Ovary (tissue), 9 donors: ENCODE measurements around the gene ARHGAP10. TPM values are rescaled to one million over a fixed set of nuclear protein-coding genes. Genes with fewer than 3 reads are reported as not detected.
"Not testable (repeated sequence)": the region's sequence is repeated elsewhere in the genome, so short reads cannot be mapped to it uniquely, and the experiment has no call there.

Experiments
- DNase-seq, 5 donors: peaks; one replicate each; pipeline ENCODE4 v3.0.0-alpha.2; 2019 to 2020
- H3K27ac ChIP-seq, 2 donors: fragments of 200-600 bp; one replicate each; pipeline versions ENCODE4 v1.5.1 to v1.8.0; 2019 to 2022
- H3K27me3 ChIP-seq: fragments of 200-600 bp; one replicate; pipeline ENCODE4 v1.8.0; 2022
- H3K36me3 ChIP-seq: fragments of 200-600 bp; sonication (generic); one replicate; pipeline ENCODE4 v1.5.1; 2019
- H3K4me1 ChIP-seq: one replicate; pipeline ENCODE4 v1.8.1; 2013; ENCODE audit warnings: mild to moderate bottlenecking, moderate library complexity; ENCODE audit not compliant: insufficient read depth
- H3K4me3 ChIP-seq: fragments of 200-600 bp; sonication (generic); one replicate; pipeline ENCODE4 v1.5.1; 2017
- H3K9me3 ChIP-seq, 2 donors: fragments of 200-600 bp in 1 of 2; sonication (generic) in 1 of 2; one replicate each; pipeline versions ENCODE4 v1.5.1 to v1.8.1; 2013 to 2019; ENCODE audit warnings: mild to moderate bottlenecking in 1 of 2, moderate library complexity in 1 of 2
- EP300 ChIP-seq: sonication (generic); formaldehyde crosslinking; IDR thresholded peaks from one replicate; pipeline ENCODE4 v1.6.1; 2017; ENCODE audit warnings: antibody characterized with exemption
- POLR2A ChIP-seq: fragments of 450-650 bp; IDR thresholded peaks from one replicate; pipeline ENCODE4 v1.6.1; 2017; ENCODE audit warnings: antibody characterized with exemption, mild to moderate bottlenecking, moderate library complexity
- WGBS, 3 donors: extraction: QIAGEN DNeasy Blood & Tissue Kit in 1 of 3; methylation state at CpG; one replicate each; pipeline versions ENCODE4 v1.1.5 to v1.1.7; 2013 to 2017; 5-methylcytosine and 5-hydroxymethylcytosine counted together
- intact Hi-C, 4 donors: fragments of 100-400 bp; cut with DNase I; formaldehyde crosslinking; loops; one replicate each; pipeline versions ENCODE4 v1.11.0 to v1.15.1; 2022 to 2023
- polyA plus RNA-seq, 2 donors: library from polyadenylated mRNA; stranded (reverse); fragments of 200-250 nt in 1 of 2; fragments of 350-450 nt in 1 of 2; fragmentation: Illumina TruSeq in 1 of 2; extraction: RNeasy Lipid Tissue Mini Kit (QIAGEN cat#74804) in 1 of 2; gene quantifications; one replicate each; pipeline ENCODE4 v1.2.3, GENCODE V29; 2013 to 2014
- total RNA-seq, 7 donors: library from RNA; depleted of rRNA in 2 of 7; stranded (reverse); fragments of >200 nt in 2 of 7; fragmentation: NEBNext Ultra II Directional in 3 of 7; extraction: Animal tissue kit (Norgen Biotek cat#: 25700) in 3 of 7; gene quantifications; one replicate each; pipeline versions ENCODE4 v1.1.0 to v1.2.4, GENCODE V29; 2016 to 2023
- TF ChIP-seq, protein P1 (sequence below), 3 donors: fragments of 450-650 bp in 2 of 3; fragments of 200-600 bp in 1 of 3; IDR thresholded peaks; one replicate each; pipeline versions ENCODE4 v1.5.1 to v1.8.0; 2016 to 2022; ENCODE audit warnings: antibody characterized with exemption in 3 of 3, mild to moderate bottlenecking in 1 of 3
- donor health status: DM: no; HTN: no; CAD: no; lungs with moderate emphysema.
- donor health status: DM: no; HTN: no; CAD: no.
- donor health status: Bipolar disorder and iron deficiency.
- donor health status: DM: yes; HTN: yes; CAD: no.
- donor health status: DM: no; HTN: no; CAD: no.
- donor health status: DM: yes; HTN: yes; CAD: no.

ARHGAP10 gene
- total and polyA plus RNA-seq, 9 donors, result 37.1 to 76.7 (median 63.8) TPM

DNA sequence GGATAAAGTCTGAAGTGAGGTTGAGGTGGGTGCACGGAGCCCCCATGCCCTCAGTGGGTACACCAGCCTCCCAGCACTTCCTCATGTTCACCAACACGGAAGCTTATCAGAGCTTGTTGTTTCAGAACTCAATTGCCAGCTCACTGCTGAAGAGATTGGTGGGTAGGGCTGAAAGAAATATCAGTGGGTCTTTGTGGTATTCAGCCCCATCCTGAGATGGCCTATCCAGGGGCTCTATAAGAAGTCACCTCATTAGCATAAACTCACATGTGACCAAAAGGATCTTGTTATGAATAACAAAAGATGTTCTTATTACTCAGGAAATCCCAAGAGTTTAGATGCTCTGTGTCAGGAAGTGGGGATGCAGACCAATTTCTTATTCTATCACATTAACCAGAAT, 177.3 kb downstream of the ARHGAP10 start:
- TF ChIP-seq EP300 (no peak), POLR2A (no peak)
- TF ChIP-seq, protein P1, sequence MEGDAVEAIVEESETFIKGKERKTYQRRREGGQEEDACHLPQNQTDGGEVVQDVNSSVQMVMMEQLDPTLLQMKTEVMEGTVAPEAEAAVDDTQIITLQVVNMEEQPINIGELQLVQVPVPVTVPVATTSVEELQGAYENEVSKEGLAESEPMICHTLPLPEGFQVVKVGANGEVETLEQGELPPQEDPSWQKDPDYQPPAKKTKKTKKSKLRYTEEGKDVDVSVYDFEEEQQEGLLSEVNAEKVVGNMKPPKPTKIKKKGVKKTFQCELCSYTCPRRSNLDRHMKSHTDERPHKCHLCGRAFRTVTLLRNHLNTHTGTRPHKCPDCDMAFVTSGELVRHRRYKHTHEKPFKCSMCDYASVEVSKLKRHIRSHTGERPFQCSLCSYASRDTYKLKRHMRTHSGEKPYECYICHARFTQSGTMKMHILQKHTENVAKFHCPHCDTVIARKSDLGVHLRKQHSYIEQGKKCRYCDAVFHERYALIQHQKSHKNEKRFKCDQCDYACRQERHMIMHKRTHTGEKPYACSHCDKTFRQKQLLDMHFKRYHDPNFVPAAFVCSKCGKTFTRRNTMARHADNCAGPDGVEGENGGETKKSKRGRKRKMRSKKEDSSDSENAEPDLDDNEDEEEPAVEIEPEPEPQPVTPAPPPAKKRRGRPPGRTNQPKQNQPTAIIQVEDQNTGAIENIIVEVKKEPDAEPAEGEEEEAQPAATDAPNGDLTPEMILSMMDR (IDR thresholded peaks at IDR 0.05), result no peak
- no peaks in the 10 kb centered on the region for H3K27me3 ChIP-seq
- intact Hi-C loops, result no loop called here
- no peaks in the 10 kb centered on the region for H3K36me3 ChIP-seq
- no peak for DNase-seq
- no peak overlapping the region for H3K4me3 ChIP-seq
- H3K9me3 ChIP-seq, result no peaks in the 10 kb centered on the region
- no peak overlapping the region for H3K27ac ChIP-seq
- H3K4me1 ChIP-seq, result no peaks in the 10 kb centered on the region
- WGBS, 3 donors, result 47 to 67% (median 50%) methylated on average over 2 of the region's 2 CpGs

DNA sequence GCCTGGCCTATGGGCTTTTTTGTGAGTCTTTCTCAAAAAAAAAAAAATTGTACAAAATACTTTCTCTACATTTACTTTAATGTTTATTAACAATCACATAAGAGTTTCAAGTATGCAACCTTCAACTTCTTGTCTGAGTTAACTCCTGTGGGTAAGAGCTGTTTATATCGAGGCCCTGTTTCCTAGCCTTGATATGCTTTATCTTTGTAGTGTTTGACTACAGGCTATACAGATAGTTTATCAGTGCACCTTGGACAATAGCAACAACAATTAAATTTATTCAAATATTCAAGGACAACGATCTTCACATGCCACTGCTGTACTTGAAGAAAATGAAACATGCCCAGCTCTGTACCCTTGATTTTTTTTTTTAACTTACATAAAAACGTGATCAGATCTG, 178.4 kb downstream of the ARHGAP10 start:
- H3K27ac ChIP-seq, result no peak overlapping the region

DNA sequence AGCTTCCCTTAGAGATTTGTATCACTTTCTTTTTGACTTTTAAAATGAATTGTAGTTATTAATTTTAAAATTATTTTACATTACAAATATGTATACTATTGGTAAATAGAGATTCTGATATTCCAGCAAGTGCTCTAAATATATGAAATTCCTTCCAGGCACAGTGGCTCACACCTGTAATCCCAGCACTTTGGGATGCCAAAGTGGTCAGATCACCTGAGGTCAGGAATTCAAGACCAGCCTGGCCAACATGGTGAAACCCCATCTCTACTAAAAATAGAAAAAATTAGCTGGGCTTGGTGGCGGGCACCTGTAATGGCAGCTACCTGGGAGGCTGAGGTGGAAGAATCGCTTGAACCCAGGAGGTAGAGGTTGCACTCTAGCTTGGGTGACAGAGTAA, 180.2 kb downstream of the ARHGAP10 start:
- H3K36me3 ChIP-seq, result not testable (repeated sequence)
- 98 to 100% (median 98%) methylated on average over 2 of the region's 2 CpGs for WGBS, 3 donors

More for the DNA sequence above, 178.4 kb downstream of the ARHGAP10 start:
- no peak overlapping the region for H3K4me3 ChIP-seq
- no peak for DNase-seq
- H3K27me3 ChIP-seq, result no peaks in the 10 kb centered on the region
- TF ChIP-seq, protein P1 (IDR thresholded peaks at IDR 0.05), result no peak
- intact Hi-C loops, result no loop called here
- WGBS, 3 donors, result 32 to 54% (median 39%) methylated on average over 3 of the region's 3 CpGs
- no peaks in the 10 kb centered on the region for H3K9me3 ChIP-seq
- H3K36me3 ChIP-seq, result no peaks in the 10 kb centered on the region
- no peaks in the 10 kb centered on the region for H3K4me1 ChIP-seq

DNA sequence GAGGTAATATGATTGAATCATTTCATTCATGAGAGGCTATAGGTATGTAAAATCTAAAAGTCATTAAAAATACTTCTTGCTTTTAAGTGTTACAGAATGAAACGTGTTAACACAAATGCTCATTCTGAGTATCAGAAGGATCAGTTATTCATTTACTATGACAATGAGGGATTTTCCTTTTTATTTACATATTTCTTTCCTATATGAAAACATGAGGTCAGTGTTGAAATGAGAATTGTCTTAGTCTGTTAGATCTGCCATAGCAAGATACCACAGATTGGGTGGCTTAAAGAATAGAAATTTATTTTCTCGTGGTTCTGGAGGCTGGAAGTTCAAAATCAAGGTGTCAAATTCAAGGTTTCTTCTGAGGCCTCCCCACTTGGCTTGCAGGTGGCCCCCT, 181.2 kb downstream of the ARHGAP10 start:
- TF ChIP-seq EP300 (no peak), POLR2A (no peak)
- TF ChIP-seq, protein P1 (IDR thresholded peaks at IDR 0.05), result no peak

More for the DNA sequence above, 180.2 kb downstream of the ARHGAP10 start:
- H3K4me1 ChIP-seq, H3K9me3 ChIP-seq, H3K4me3 ChIP-seq, DNase-seq, intact Hi-C loops, H3K27me3 ChIP-seq, H3K27ac ChIP-seq: not testable (repeated sequence)

DNA sequence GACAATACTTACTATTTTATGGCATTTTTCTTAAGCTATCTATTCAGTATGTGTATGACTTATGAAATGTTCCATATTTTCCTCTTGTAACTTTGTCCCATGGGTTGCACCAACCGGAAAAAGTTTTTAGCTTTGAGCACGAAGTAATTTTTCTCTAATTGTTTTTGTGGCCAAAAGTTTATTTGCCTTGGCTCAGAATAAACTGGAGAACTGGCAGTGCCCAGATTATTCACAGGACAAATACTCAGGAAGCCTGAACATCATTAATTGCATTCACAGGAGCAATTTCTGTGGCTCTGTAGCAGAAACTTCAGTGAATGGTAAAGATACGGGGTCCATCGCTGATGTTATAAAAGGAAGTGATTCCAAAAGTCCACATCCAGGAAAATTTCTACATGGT, 184.5 kb downstream of the ARHGAP10 start:
- Histone ChIP-seq H3K9me3 (no peaks in the 10 kb centered on the region), H3K27ac (no peak overlapping the region), H3K36me3 (no peaks in the 10 kb centered on the region), H3K4me1 (no peaks in the 10 kb centered on the region), H3K27me3 (no peaks in the 10 kb centered on the region), H3K4me3 (no peak overlapping the region)
- intact Hi-C loops, result no loop called here
- TF ChIP-seq EP300, result no peak
- TF ChIP-seq, protein P1 (IDR thresholded peaks at IDR 0.05), result no peak
- TF ChIP-seq POLR2A, result no peak
- no peak for DNase-seq
- 76 to 88% (median 85%) methylated on average over 4 of the region's 4 CpGs for WGBS, 3 donors

More for the DNA sequence above, 181.2 kb downstream of the ARHGAP10 start:
- no peaks in the 10 kb centered on the region for H3K27me3 ChIP-seq
- no peaks in the 10 kb centered on the region for H3K4me1 ChIP-seq
- no peaks in the 10 kb centered on the region for H3K9me3 ChIP-seq
- H3K4me3 ChIP-seq, result no peak overlapping the region
- DNase-seq, result no peak
- H3K36me3 ChIP-seq, result no peaks in the 10 kb centered on the region
- intact Hi-C loops, result no loop called here
- H3K27ac ChIP-seq, result no peak overlapping the region
- WGBS, 3 donors, result 95 to 98% (median 96%) methylated on average over 2 of the region's 2 CpGs
